Stomach (tissue), 9 donors: Measurements from ENCODE around the gene ZNF770. TPM values are rescaled to one million over a fixed set of nuclear protein-coding genes. Genes with fewer than 3 reads are reported as not detected.
"Not testable (repeated sequence)": the region's sequence is repeated elsewhere in the genome, so short reads cannot be mapped to it uniquely, and the experiment has no call there.

ENCODE experiments used
- DNase-seq, 2 donors: peaks; one replicate each; pipeline versions ENCODE4 v3.0.0 to v3.0.0-alpha.2; 2013 to 2019
- H3K27ac ChIP-seq, 5 donors: fragments of 200-600 bp in 4 of 5; sonication (generic) in 4 of 5; one replicate each; pipeline ENCODE4 v1.5.1; 2013 to 2019; ENCODE audit warnings: mild to moderate bottlenecking in 1 of 5, moderate library complexity in 1 of 5
- H3K27me3 ChIP-seq, 3 donors: fragments of 200-600 bp; sonication (generic); one replicate each; pipeline ENCODE4 v1.5.1; 2017 to 2019; ENCODE audit warnings: mixed run types in 1 of 3
- H3K36me3 ChIP-seq, 4 donors: fragments of 200-600 bp; sonication (generic); 1 replicate in 3 of 4; 2 replicates in 1 of 4; pipeline ENCODE4 v1.5.1; 2016 to 2019
- H3K4me1 ChIP-seq, 4 donors: fragments of 200-600 bp; sonication (generic); one replicate each; pipeline ENCODE4 v1.5.1; 2016 to 2019
- H3K4me3 ChIP-seq, 4 donors: fragments of 200-600 bp; sonication (generic) in 3 of 4; one replicate each; pipeline ENCODE4 v1.5.1; 2016 to 2019; ENCODE audit warnings: mild to moderate bottlenecking in 1 of 4
- H3K9me3 ChIP-seq, 4 donors: fragments of 200-600 bp; sonication (generic); one replicate each; pipeline ENCODE4 v1.5.1; 2016 to 2019
- EP300 ChIP-seq: sonication (generic); formaldehyde crosslinking; IDR thresholded peaks from one replicate; pipeline ENCODE4 v1.6.1; 2017; ENCODE audit warnings: antibody characterized with exemption
- POLR2A ChIP-seq, 4 donors: fragments of 450-650 bp; IDR thresholded peaks; one replicate each; pipeline ENCODE4 v1.6.1; 2016; ENCODE audit warnings: antibody characterized with exemption in 4 of 4, control low read depth in 2 of 4, mild to moderate bottlenecking in 1 of 4, moderate library complexity in 1 of 4
- POLR2AphosphoS5 ChIP-seq, 3 donors: sonication (generic); formaldehyde crosslinking; IDR thresholded peaks; one replicate each; pipeline ENCODE4 v1.6.1; 2016; ENCODE audit warnings: antibody characterized with exemption in 3 of 3
- WGBS, 5 donors: extraction: QIAGEN DNeasy Blood & Tissue Kit in 3 of 5; methylation state at CpG; one replicate each; pipeline versions ENCODE4 v1.1.5 to v1.1.7; 2013 to 2018; 5-methylcytosine and 5-hydroxymethylcytosine counted together
- intact Hi-C: fragments of 100-400 bp; cut with DNase I; formaldehyde crosslinking; loops from one replicate; pipeline ENCODE4 v1.15.1; 2023; ENCODE audit warnings: low total_unique reads
- polyA plus RNA-seq, 3 donors: library from polyadenylated mRNA; stranded (reverse); fragments of 200-250 nt; gene quantifications; one replicate each; pipeline ENCODE4 v1.2.3, GENCODE V29; 2013
- total RNA-seq, 5 donors: library from RNA; depleted of rRNA; stranded (reverse); fragments of >200 nt; gene quantifications; one replicate each; pipeline versions ENCODE4 v1.1.0 to v1.2.3, GENCODE V29; 2014 to 2016
- TF ChIP-seq, protein P1 (sequence below), 7 experiments: fragments of 450-650 bp in 4 of 7; fragments of 200-600 bp in 3 of 7; sonication (generic) in 3 of 7; IDR thresholded peaks; one replicate each; pipeline ENCODE4 v1.5.1; 2016 to 2019; ENCODE audit warnings: antibody characterized with exemption in 7 of 7, control low read depth in 2 of 7, mild to moderate bottlenecking in 1 of 7
- donor health status: healthy with polysubstance abuse.
- donor health status: Bipolar disorder and iron deficiency.
- donor health status: healthy.

The ZNF770 gene
- total and polyA plus RNA-seq, 8 donors: 5.3 to 50.9 (median 8.4) TPM

DNA sequence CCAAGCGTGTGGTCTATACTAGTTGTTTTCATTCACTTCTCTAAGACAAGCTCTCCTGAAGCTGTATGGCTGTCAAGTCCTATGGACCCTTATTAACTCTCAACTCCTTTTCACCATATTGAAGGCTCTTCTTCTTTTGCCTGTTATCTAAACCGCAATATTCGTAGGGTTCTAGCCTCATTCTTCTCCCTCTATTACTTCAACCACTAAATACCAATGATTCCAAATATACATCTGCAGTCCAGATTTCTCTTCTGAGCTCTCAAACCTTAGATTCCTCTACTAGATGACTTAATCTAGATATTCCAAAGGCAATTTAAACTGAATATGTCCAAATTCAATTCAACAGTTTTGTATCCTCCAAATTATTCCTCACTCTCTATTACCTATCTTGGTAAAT lies 43.2 kb downstream of the ZNF770 start:
- no peak overlapping the region for H3K4me3 ChIP-seq
- no peak for DNase-seq
- WGBS, 5 donors: 89 to 95% (median 89%) methylated on average over 3 of the region's 3 CpGs
- no peak overlapping the region for H3K27ac ChIP-seq
- H3K4me1 ChIP-seq: peaks cover 0 to 15% (median 6%) of the 10 kb centered on the region in 4 donors
- TF ChIP-seq POLR2AphosphoS5 (IDR thresholded peaks at IDR 0.05): no peak
- TF ChIP-seq, protein P1, sequence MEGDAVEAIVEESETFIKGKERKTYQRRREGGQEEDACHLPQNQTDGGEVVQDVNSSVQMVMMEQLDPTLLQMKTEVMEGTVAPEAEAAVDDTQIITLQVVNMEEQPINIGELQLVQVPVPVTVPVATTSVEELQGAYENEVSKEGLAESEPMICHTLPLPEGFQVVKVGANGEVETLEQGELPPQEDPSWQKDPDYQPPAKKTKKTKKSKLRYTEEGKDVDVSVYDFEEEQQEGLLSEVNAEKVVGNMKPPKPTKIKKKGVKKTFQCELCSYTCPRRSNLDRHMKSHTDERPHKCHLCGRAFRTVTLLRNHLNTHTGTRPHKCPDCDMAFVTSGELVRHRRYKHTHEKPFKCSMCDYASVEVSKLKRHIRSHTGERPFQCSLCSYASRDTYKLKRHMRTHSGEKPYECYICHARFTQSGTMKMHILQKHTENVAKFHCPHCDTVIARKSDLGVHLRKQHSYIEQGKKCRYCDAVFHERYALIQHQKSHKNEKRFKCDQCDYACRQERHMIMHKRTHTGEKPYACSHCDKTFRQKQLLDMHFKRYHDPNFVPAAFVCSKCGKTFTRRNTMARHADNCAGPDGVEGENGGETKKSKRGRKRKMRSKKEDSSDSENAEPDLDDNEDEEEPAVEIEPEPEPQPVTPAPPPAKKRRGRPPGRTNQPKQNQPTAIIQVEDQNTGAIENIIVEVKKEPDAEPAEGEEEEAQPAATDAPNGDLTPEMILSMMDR (IDR thresholded peaks at IDR 0.05): no peak
- no peak for TF ChIP-seq EP300
- no peak for TF ChIP-seq POLR2A (IDR thresholded peaks at IDR 0.05)
- no peaks in the 10 kb centered on the region for H3K9me3 ChIP-seq
- H3K36me3 ChIP-seq: peaks cover 14 to 79% (median 72%) of the 10 kb centered on the region in 4 donors
- intact Hi-C loops: no loop called here
- H3K27me3 ChIP-seq: no peaks in the 10 kb centered on the region

DNA sequence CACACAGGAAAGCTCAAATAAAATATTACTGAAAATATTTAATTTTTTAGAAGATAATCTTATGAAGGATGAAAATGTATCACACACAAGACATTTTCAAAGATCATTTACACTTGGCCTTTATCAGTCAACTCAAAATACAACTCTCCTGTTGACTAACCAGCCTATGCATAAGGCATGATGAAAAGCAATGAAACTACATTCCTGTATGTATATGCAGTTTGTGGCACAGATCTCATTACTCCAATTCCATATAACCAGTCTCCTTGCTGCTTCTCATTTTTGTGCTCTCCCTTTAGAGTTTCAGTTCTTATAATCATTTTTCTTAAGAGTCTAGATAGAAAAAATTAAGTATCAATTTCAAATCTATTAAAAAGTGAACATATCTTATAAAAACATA lies 44.4 kb downstream of the ZNF770 start:
- DNase-seq: no peak
- no peaks in the 10 kb centered on the region for H3K27me3 ChIP-seq
- intact Hi-C loops: no loop called here
- no peak for TF ChIP-seq POLR2AphosphoS5 (IDR thresholded peaks at IDR 0.05)
- no peak for TF ChIP-seq EP300
- TF ChIP-seq, protein P1 (IDR thresholded peaks at IDR 0.05): no peak
- no peak for TF ChIP-seq POLR2A (IDR thresholded peaks at IDR 0.05)
- H3K4me1 ChIP-seq: peaks cover 0 to 15% (median 6%) of the 10 kb centered on the region in 4 donors
- peaks cover 18 to 89% (median 83%) of the 10 kb centered on the region in 4 donors for H3K36me3 ChIP-seq
- no peak overlapping the region for H3K4me3 ChIP-seq
- H3K9me3 ChIP-seq: no peaks in the 10 kb centered on the region
- H3K27ac ChIP-seq: no peak overlapping the region

DNA sequence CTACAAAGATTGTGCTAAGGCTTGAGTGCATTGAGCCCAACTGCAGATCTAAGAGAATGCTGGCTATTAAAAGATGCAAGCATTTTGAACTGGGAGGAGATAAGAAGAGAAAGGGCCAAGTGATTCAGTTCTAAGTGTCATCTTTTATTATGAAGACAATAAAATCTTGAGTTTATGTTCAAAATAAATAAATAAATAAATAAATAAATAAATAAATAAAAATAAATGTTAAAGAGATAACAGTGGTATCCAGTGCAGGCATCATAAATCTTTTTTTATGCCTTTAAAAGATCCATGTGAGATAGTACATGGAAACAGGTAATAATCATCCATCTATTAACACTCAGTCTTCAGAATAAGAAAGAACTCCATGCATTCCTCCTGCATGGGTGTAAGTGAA lies 44.8 kb downstream of the ZNF770 start:
- peaks cover 0 to 15% (median 6%) of the 10 kb centered on the region in 4 donors for H3K4me1 ChIP-seq
- intact Hi-C loops, H3K9me3 ChIP-seq, H3K27me3 ChIP-seq, H3K27ac ChIP-seq, DNase-seq, H3K4me3 ChIP-seq: not testable (repeated sequence)
- peaks cover 21 to 90% (median 86%) of the 10 kb centered on the region in 4 donors for H3K36me3 ChIP-seq

DNA sequence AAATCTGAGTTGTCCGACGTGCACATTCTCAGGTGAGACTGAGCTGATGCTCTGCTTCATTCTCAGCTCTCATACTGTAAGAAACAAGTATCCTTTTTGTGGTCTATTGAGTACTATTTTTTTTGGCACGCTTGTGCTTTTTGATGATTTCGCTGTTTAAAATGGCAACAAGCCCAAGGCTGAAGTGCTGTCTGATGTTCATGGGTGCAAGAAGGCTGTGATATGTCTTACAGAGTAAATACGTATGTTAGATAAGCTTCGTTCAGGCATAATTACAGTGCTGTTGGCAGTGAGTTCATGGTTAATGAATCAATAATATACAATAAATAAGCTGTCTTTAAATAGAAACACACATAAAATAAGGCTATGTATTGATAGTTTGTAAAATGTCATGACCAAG lies 45.7 kb downstream of the ZNF770 start:
- H3K36me3 ChIP-seq: peaks cover 26 to 90% (median 87%) of the 10 kb centered on the region in 4 donors
- no peaks in the 10 kb centered on the region for H3K27me3 ChIP-seq
- H3K27ac ChIP-seq: no peak overlapping the region
- TF ChIP-seq POLR2AphosphoS5 (IDR thresholded peaks at IDR 0.05) (no peak), EP300 (no peak), POLR2A (IDR thresholded peaks at IDR 0.05) (no peak)
- TF ChIP-seq, protein P1 (IDR thresholded peaks at IDR 0.05): no peak
- intact Hi-C loops: no loop called here
- H3K4me1 ChIP-seq: peaks cover 0 to 15% (median 6%) of the 10 kb centered on the region in 4 donors
- WGBS, 5 donors: 37 to 60% (median 51%) methylated on average over 6 of the region's 6 CpGs
- DNase-seq: no peak
- no peaks in the 10 kb centered on the region for H3K9me3 ChIP-seq
- H3K4me3 ChIP-seq: no peak overlapping the region

DNA sequence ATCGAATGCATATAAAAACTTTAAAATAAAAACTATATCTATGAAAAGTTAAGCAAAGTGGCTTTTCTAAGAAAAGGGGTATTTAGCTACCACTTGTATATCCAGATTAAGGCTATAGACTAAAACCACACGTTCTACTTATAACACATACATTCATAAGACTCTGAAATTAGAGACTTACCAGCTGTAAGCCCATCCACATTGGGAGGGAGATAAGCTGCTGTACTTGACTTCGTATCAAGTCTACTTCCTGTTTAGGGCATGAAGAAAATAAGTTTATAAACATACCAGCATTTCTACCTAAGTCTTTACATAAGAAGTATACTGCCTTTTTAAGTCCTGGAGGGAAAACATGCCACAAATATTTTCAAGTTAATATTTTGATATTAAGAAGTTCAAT lies 46.3 kb downstream of the ZNF770 start:
- Histone ChIP-seq H3K36me3 (peaks cover 28 to 94% (median 92%) of the 10 kb centered on the region in 4 donors), H3K4me3 (no peak overlapping the region), H3K4me1 (peaks cover 0 to 15% (median 6%) of the 10 kb centered on the region in 4 donors), H3K27me3 (no peaks in the 10 kb centered on the region), H3K9me3 (no peaks in the 10 kb centered on the region), H3K27ac (no peak overlapping the region)
- WGBS, 5 donors: 69 to 79% (median 72%) methylated on average over 3 of the region's 3 CpGs
- TF ChIP-seq POLR2AphosphoS5 (IDR thresholded peaks at IDR 0.05) (no peak), POLR2A (IDR thresholded peaks at IDR 0.05) (no peak), EP300 (no peak)
- TF ChIP-seq, protein P1 (IDR thresholded peaks at IDR 0.05): no peak
- no peak for DNase-seq
- intact Hi-C loops: no loop called here
